ENCODE results near the gene MESD. TPM values are rescaled to one million over a fixed set of nuclear protein-coding genes. Genes with fewer than 3 reads are reported as not detected.
A peak's percentile ranks its signal among the peaks of the same experiment; 100 is the strongest.

The MESD gene
- total and polyA plus RNA-seq, 9 of the 15 experiments (the other 6 are each of a cell fraction or from before 2014, with no cell fraction given) = 11.3 to 39.7 (median 22.8) TPM

DNA sequence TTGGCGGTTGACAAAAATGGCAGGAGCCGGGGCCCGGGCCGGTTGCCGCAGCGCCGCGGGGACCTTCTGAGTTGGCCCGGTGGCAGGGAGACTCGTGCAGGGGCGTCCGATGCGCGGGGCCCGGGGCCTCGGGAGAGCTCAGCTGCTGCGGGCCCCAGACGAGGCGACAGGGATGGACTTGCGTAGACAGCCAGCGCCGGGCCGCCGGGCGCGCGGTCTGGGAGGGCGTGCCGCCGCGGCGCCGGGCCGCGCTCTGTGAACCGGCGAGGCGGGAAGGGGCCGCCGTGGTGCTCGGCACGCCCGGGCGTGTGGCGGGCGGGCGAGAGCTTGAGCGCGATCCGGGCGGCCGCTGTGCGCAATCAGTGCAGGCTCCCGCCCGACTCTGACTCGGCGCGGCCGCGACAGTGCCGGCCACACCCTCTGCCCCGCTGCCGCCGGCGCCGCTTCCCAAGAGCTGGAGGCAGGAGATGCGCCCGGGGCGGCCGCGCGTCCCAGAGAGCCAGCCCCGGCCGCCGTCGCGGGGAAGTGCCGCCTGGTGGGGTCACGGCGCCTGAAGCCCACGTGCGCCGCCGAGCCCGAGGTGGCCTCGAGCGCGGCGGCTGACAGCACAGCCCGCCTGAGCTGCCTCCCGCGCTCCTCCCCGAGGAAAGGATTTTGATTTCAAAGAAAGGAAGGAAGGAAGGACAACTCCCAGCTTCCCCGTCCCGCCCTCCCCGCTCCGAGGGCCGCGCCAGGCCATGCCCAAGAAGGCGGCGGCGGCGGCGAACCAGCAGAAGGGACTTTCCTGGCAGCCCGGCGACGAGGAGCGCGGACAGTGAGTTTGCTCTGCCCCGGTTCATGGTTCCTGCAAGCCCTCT, 11.8 kb upstream of the MESD start (continued):
- no peak for TF ChIP-seq ILF3 (IDR thresholded peaks at IDR 0.05; ENCODE audit: borderline replicate concordance)
- TF ChIP-seq GTF2E2 (tag; IDR thresholded peaks at IDR 0.05) = 0 out of 2 replicates have a peak, but pooled peaks have one; percentile 7
- no peak for TF ChIP-seq DACH1 (IDR thresholded peaks at IDR 0.05; ENCODE audit: partially characterized antibody)
- TF ChIP-seq, protein P1, sequence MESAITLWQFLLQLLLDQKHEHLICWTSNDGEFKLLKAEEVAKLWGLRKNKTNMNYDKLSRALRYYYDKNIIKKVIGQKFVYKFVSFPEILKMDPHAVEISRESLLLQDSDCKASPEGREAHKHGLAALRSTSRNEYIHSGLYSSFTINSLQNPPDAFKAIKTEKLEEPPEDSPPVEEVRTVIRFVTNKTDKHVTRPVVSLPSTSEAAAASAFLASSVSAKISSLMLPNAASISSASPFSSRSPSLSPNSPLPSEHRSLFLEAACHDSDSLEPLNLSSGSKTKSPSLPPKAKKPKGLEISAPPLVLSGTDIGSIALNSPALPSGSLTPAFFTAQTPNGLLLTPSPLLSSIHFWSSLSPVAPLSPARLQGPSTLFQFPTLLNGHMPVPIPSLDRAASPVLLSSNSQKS (CRISPR knock-in tag; IDR thresholded peaks at IDR 0.05) = no peak
- TF ChIP-seq U2AF2 (optimal IDR thresholded peaks at IDR 0.05; ENCODE audit: low read depth, low read length) = no peak
- no peak for TF ChIP-seq MBD2 (IDR thresholded peaks at IDR 0.05; ENCODE audit: borderline replicate concordance, low read depth)
- peak; percentile 66; the same call in 1 of the 2 replicates for TF ChIP-seq E2F3 (CRISPR knock-in tag; IDR thresholded peaks at IDR 0.05)
- TF ChIP-seq, protein P2, sequence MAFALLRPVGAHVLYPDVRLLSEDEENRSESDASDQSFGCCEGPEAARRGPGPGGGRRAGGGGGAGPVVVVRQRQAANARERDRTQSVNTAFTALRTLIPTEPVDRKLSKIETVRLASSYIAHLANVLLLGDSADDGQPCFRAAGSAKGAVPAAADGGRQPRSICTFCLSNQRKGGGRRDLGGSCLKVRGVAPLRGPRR (CRISPR knock-in tag; IDR thresholded peaks at IDR 0.05) = no peak
- TF ChIP-seq, protein P3, sequence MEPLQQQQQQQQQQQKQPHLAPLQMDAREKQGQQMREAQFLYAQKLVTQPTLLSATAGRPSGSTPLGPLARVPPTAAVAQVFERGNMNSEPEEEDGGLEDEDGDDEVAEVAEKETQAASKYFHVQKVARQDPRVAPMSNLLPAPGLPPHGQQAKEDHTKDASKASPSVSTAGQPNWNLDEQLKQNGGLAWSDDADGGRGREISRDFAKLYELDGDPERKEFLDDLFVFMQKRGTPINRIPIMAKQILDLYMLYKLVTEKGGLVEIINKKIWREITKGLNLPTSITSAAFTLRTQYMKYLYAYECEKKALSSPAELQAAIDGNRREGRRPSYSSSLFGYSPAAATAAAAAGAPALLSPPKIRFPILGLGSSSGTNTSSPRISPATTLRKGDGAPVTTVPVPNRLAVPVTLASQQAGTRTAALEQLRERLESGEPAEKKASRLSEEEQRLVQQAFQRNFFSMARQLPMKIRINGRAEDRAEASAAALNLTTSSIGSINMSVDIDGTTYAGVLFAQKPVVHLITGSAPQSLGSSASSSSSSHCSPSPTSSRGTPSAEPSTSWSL (CRISPR knock-in tag; IDR thresholded peaks at IDR 0.05; ENCODE audit: borderline replicate concordance) = no peak
- TF ChIP-seq ARID1B (IDR thresholded peaks at IDR 0.05) = no peak
- TF ChIP-seq MTA1 (IDR thresholded peaks at IDR 0.05; ENCODE audit: borderline replicate concordance) = no peak
- no peak for TF ChIP-seq MIER1 (IDR thresholded peaks at IDR 0.05; ENCODE audit: low read depth)
- no peak for TF ChIP-seq ZNF24 (IDR thresholded peaks at IDR 0.05)
- TF ChIP-seq MTA3 (IDR thresholded peaks at IDR 0.05; ENCODE audit: borderline replicate concordance) = 0 out of 2 replicates have a peak, but pooled peaks have one; percentile 2
- TF ChIP-seq EP400 (IDR thresholded peaks at IDR 0.05) = no peak
- no peak for TF ChIP-seq CEBPB (tag; IDR thresholded peaks at IDR 0.05)
- TF ChIP-seq, protein P4, sequence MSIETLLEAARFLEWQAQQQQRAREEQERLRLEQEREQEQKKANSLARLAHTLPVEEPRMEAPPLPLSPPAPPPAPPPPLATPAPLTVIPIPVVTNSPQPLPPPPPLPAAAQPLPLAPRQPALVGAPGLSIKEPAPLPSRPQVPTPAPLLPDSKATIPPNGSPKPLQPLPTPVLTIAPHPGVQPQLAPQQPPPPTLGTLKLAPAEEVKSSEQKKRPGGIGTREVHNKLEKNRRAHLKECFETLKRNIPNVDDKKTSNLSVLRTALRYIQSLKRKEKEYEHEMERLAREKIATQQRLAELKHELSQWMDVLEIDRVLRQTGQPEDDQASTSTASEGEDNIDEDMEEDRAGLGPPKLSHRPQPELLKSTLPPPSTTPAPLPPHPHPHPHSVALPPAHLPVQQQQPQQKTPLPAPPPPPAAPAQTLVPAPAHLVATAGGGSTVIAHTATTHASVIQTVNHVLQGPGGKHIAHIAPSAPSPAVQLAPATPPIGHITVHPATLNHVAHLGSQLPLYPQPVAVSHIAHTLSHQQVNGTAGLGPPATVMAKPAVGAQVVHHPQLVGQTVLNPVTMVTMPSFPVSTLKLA (conservative IDR thresholded peaks at IDR 0.05) = no peak
- no peak for TF ChIP-seq ZNF23 (CRISPR knock-in tag; IDR thresholded peaks at IDR 0.05)
- TF ChIP-seq, protein P5, sequence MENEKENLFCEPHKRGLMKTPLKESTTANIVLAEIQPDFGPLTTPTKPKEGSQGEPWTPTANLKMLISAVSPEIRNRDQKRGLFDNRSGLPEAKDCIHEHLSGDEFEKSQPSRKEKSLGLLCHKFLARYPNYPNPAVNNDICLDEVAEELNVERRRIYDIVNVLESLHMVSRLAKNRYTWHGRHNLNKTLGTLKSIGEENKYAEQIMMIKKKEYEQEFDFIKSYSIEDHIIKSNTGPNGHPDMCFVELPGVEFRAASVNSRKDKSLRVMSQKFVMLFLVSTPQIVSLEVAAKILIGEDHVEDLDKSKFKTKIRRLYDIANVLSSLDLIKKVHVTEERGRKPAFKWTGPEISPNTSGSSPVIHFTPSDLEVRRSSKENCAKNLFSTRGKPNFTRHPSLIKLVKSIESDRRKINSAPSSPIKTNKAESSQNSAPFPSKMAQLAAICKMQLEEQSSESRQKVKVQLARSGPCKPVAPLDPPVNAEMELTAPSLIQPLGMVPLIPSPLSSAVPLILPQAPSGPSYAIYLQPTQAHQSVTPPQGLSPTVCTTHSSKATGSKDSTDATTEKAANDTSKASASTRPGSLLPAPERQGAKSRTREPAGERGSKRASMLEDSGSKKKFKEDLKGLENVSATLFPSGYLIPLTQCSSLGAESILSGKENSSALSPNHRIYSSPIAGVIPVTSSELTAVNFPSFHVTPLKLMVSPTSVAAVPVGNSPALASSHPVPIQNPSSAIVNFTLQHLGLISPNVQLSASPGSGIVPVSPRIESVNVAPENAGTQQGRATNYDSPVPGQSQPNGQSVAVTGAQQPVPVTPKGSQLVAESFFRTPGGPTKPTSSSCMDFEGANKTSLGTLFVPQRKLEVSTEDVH (IDR thresholded peaks at IDR 0.05; ENCODE audit: low read depth, partially characterized antibody) = no peak
- no peak for TF ChIP-seq TBL1XR1 (IDR thresholded peaks at IDR 0.05; ENCODE audit: low read length in 2 of 2)
